Hepatocyte (in vitro differentiated cells): ENCODE measurements around the gene ZBTB22.

Experiments used
- CTCF ChIP-seq: fragments of 200-600 bp; sonication (generic); IDR thresholded peaks from 2 replicates; pipeline ENCODE4 v1.5.1; 2016; ENCODE audit warnings: antibody characterized with exemption, mild to moderate bottlenecking; ENCODE audit not compliant: poor library complexity
- EZH2 ChIP-seq: fragments of 200-600 bp; sonication (generic); IDR thresholded peaks from 2 replicates; pipeline ENCODE4 v1.6.1; 2016; ENCODE audit warnings: antibody characterized with exemption, mild to moderate bottlenecking, borderline replicate concordance
- EZH2phosphoT487 ChIP-seq: fragments of 200-600 bp; sonication (generic); IDR thresholded peaks from one replicate; pipeline ENCODE4 v1.6.1; 2018; ENCODE audit warnings: antibody characterized with exemption, mild to moderate bottlenecking, low read depth, moderate library complexity; ENCODE audit not compliant: unreplicated experiment, severe bottlenecking

GRCh38 chr6:33336495-33336894, 19.0 kb upstream of the ZBTB22 start:
- TF ChIP-seq CTCF (no peak), EZH2 (no peak), EZH2phosphoT487 (no peak)
